ENCODE measurements around the gene PHF11.

PHF11 gene

DNA sequence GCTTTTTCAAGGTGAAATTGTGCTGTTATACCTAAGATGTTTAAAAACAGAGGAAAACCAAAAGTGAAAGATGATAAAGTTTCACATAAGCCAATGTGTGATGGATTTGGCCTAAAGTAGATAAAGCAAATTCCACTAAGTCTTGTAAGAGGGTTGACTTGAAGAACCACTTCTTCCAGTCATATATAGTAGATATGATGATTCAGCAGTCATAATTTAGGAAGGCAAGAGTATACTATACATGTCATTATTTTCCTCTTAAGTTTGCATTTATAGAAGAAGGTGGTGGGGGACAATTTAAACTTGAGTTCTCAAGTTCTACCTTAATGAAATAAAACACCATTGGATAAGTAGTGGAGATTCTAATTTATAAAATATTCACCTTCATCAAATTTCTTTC is 37.3 kb downstream of the PHF11 start:
- DNase-seq (ENCODE audit: low read depth, low spot score): no peak
- Histone ChIP-seq H3K9ac (ENCODE audit: insufficient read length) (no peak overlapping the region), H3K36me3 (ENCODE audit: insufficient read depth, low read length) (peaks cover 6% of the 10 kb centered on the region; the same call in 1 of the 2 replicates), H3K27ac (no peak overlapping the region), H3K9me3 (ENCODE audit: low read depth, low read length) (no peaks in the 10 kb centered on the region), H3K4me3 (no peak overlapping the region)
- TF ChIP-seq FOXP2 (optimal IDR thresholded peaks at IDR 0.05; ENCODE audit: control extremely low read depth, extremely low read length, insufficient read depth) (no peak), POLR2AphosphoS5 (IDR thresholded peaks at IDR 0.05; ENCODE audit: borderline replicate concordance, low read depth, low read length) (no peak), EZH2 (IDR thresholded peaks at IDR 0.05) (no peak)

DNA sequence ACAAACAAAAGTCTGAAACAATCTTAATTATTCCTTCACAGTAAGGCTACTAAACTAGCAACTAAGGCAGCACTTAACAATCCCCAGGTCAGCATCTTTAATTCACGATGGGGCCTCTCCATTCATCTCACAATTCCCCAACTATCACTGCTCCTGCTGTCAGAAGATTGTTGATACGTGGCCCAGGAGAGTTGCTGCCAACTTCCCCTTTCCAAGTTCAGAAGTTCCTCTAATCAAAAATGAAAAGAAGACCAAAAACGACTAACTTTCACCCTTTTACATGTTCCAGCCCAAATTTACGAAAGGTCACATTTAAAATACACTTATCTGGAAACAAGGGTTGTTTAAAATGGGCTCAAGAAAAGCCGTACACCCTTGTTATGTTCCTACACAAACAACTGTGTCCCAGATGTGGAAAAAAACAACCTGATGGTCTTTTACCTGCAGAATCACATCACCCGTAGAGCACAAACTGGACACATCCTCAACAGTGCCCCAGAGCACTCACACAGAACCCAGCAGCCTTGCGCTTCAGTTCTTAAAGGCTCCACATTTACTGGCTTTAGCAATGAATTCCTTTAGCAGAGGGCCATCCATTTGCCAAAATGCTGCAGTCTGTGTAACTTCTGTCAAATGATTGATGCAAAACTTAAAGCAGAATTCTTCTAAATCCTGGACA is 38.0 kb downstream of the PHF11 start:
- no peak for DNase-seq (ENCODE audit: low read depth, low spot score)
- no peak for TF ChIP-seq EZH2 (IDR thresholded peaks at IDR 0.05)
- no peak for TF ChIP-seq POLR2AphosphoS5 (IDR thresholded peaks at IDR 0.05; ENCODE audit: borderline replicate concordance, low read depth, low read length)
- no peak for TF ChIP-seq FOXP2 (optimal IDR thresholded peaks at IDR 0.05; ENCODE audit: control extremely low read depth, extremely low read length, insufficient read depth)
- no peak overlapping the region for H3K9ac ChIP-seq (ENCODE audit: insufficient read length)

DNA sequence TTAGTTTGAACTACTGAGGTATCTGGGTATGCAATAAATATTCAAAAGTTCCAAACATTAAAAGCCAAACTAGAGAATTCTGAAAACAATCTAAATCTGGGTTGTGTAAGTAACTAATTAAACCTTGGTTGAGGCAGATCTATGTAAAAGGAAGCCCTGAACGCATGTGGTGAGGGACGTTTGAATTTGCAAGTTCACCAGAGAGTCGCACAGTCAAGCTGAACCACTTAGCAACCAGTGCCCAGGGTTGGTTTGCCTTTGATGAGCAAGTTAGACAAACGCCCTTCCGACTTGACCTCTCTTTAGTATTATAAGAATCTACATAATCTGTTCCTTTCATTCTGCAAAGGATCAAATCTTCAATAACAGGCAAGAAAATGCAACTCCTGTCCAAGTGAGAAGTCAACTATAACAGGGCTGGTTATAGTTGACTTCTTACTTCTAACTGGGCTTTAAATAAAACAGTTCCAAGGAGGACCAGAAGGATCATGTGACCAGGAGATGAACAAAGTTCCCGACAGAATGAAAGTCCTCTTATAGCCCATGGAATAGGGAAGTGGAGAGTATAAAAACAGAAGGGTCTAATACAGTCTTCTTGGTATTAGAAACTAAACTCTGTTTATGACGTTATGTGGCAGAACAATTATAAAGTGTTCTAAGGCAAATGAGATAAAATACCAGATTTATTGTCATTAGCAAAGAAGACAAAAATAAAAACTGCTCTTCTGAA is 40.6 kb downstream of the PHF11 start:
- Histone ChIP-seq H3K9ac (ENCODE audit: insufficient read length) (no peak overlapping the region), H3K36me3 (ENCODE audit: insufficient read depth, low read length) (peaks cover 20% of the 10 kb centered on the region), H3K9me3 (ENCODE audit: low read depth, low read length) (no peaks in the 10 kb centered on the region), H3K4me3 (no peak overlapping the region), H3K27ac (no peak overlapping the region)
- DNase-seq (ENCODE audit: low read depth, low spot score): no peak
- no peak for TF ChIP-seq POLR2AphosphoS5 (IDR thresholded peaks at IDR 0.05; ENCODE audit: borderline replicate concordance, low read depth, low read length)
- no peak for TF ChIP-seq EZH2 (IDR thresholded peaks at IDR 0.05)
- TF ChIP-seq FOXP2 (optimal IDR thresholded peaks at IDR 0.05; ENCODE audit: control extremely low read depth, extremely low read length, insufficient read depth): no peak

More for the DNA sequence above, 38.0 kb downstream of the PHF11 start:
- Histone ChIP-seq H3K27ac (no peak overlapping the region), H3K4me3 (no peak overlapping the region), H3K36me3 (ENCODE audit: insufficient read depth, low read length) (peaks cover 6% of the 10 kb centered on the region; the same call in 1 of the 2 replicates), H3K9me3 (ENCODE audit: low read depth, low read length) (no peaks in the 10 kb centered on the region)

DNA sequence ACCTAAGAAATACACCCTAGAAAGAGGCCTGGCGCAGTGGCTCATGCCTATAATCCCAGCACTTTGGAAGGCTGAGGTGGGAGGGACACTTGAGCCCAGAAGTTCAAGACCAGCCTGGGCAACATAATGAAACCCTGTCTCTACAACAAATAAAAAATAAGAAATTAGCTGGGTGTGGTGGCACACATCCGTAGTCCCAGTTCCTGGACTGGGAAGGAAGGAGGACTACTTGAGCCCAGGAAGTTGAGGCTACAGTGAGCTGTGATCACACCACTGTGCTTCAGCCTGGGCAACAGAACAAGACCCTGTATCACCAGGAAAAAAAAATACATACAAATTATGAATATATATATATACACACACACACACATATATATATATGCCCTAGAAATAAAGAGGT is 42.7 kb downstream of the PHF11 start:
- peaks cover 25% of the 10 kb centered on the region for H3K36me3 ChIP-seq (ENCODE audit: insufficient read depth, low read length)
- no peak overlapping the region for H3K27ac ChIP-seq
- no peak for DNase-seq (ENCODE audit: low read depth, low spot score)
- TF ChIP-seq FOXP2 (optimal IDR thresholded peaks at IDR 0.05; ENCODE audit: control extremely low read depth, extremely low read length, insufficient read depth): no peak
- TF ChIP-seq EZH2 (IDR thresholded peaks at IDR 0.05): no peak
- TF ChIP-seq POLR2AphosphoS5 (IDR thresholded peaks at IDR 0.05; ENCODE audit: borderline replicate concordance, low read depth, low read length): no peak
- no peak overlapping the region for H3K4me3 ChIP-seq
- no peaks in the 10 kb centered on the region for H3K9me3 ChIP-seq (ENCODE audit: low read depth, low read length)
- H3K9ac ChIP-seq (ENCODE audit: insufficient read length): no peak overlapping the region

DNA sequence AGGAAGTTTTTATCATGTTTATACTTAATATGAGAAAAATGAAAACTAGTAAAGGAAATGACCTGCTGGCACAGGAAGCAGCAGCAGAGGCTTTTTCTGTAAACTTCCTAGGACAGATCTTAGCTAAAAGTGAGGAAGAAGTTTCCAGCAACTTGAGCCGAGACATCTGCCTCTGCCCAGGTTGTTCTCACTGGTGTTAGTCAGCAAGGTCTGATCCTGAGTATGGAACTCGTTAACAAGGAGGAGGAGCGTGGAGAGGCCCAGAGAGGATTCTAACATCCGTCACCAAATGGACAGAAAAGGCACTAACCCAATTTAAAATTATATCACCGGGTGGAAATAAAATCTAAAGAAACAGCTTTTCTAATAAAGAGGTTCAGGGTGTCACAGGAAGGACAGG is 43.6 kb downstream of the PHF11 start:
- H3K9ac ChIP-seq (ENCODE audit: insufficient read length): no peak overlapping the region
- no peak overlapping the region for H3K27ac ChIP-seq
- TF ChIP-seq EZH2 (IDR thresholded peaks at IDR 0.05) (no peak), FOXP2 (optimal IDR thresholded peaks at IDR 0.05; ENCODE audit: control extremely low read depth, extremely low read length, insufficient read depth) (no peak), POLR2AphosphoS5 (IDR thresholded peaks at IDR 0.05; ENCODE audit: borderline replicate concordance, low read depth, low read length) (no peak)
- no peak for DNase-seq (ENCODE audit: low read depth, low spot score)
- no peak overlapping the region for H3K4me3 ChIP-seq
- H3K36me3 ChIP-seq (ENCODE audit: insufficient read depth, low read length): peaks cover 19% of the 10 kb centered on the region
- no peaks in the 10 kb centered on the region for H3K9me3 ChIP-seq (ENCODE audit: low read depth, low read length)

DNA sequence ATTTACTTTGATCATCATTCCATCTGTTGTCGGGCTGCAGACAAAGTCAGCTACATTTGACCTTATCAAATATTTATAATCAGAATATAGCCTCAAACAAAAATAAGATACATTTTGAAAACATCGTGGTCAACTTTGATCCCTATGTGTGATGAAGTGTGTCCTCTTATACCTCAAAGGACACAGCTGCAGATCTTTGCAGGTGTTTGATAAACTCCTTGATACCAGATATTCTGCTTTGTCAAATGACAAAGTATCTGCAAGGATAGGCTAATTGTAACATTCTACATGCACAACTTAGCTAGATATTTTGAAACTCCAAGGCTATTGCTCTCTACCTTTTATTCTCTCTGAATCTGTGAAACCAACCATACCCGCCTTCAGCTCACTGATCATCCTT is 44.0 kb downstream of the PHF11 start:
- peaks cover 23% of the 10 kb centered on the region for H3K36me3 ChIP-seq (ENCODE audit: insufficient read depth, low read length)
- H3K27ac ChIP-seq: no peak overlapping the region
- H3K9me3 ChIP-seq (ENCODE audit: low read depth, low read length): no peaks in the 10 kb centered on the region
- H3K4me3 ChIP-seq: no peak overlapping the region
- TF ChIP-seq FOXP2 (optimal IDR thresholded peaks at IDR 0.05; ENCODE audit: control extremely low read depth, extremely low read length, insufficient read depth) (no peak), POLR2AphosphoS5 (IDR thresholded peaks at IDR 0.05; ENCODE audit: borderline replicate concordance, low read depth, low read length) (no peak), EZH2 (IDR thresholded peaks at IDR 0.05) (no peak)
- no peak for DNase-seq (ENCODE audit: low read depth, low spot score)
- H3K9ac ChIP-seq (ENCODE audit: insufficient read length): no peak overlapping the region

DNA sequence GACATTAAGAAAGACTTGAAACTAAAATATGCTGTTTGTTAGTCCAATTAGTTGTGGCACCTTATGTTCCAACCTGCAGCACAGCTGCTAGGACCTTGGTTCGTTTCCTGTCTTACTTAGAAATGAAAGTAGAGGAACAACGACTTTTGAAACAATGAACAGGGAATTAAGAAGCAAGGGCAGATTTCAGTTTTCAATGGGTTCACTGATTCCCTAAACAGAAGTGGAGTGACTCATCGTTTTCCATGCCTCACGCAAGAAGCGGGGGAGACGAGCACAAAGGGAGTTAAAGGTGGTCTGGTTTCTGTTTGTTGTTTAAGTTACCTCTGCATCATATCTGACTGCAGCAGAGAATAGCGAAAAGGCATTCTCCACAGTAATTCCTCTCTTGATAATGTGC is 44.8 kb downstream of the PHF11 start:
- TF ChIP-seq POLR2AphosphoS5 (IDR thresholded peaks at IDR 0.05; ENCODE audit: borderline replicate concordance, low read depth, low read length) (no peak), EZH2 (IDR thresholded peaks at IDR 0.05) (no peak), FOXP2 (optimal IDR thresholded peaks at IDR 0.05; ENCODE audit: control extremely low read depth, extremely low read length, insufficient read depth) (no peak)
- H3K4me3 ChIP-seq: no peak overlapping the region
- DNase-seq (ENCODE audit: low read depth, low spot score): no peak
- no peak overlapping the region for H3K27ac ChIP-seq
- peaks cover 23% of the 10 kb centered on the region for H3K36me3 ChIP-seq (ENCODE audit: insufficient read depth, low read length)
- no peaks in the 10 kb centered on the region for H3K9me3 ChIP-seq (ENCODE audit: low read depth, low read length)
- no peak overlapping the region for H3K9ac ChIP-seq (ENCODE audit: insufficient read length)

DNA sequence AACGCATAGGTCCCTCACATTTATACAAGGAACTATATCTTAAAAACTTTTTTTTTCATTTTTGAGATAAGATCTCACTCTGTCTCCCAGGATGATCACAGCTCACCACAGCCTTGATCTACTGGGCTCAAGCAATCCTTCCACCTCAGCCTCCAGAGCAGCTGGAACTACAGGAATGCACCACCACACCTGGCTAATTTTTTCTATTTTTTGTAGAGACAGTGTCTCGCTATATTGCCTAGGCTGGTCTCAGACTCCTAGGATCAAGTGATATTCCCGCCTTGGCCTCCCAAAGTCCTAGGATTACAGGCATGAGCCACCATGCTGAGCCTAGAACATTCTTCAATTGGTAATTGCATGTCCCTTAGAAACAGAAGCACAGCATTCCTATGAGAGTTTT is 47.9 kb downstream of the PHF11 start:
- DNase-seq (ENCODE audit: low read depth, low spot score): no peak
- Histone ChIP-seq H3K9ac (ENCODE audit: insufficient read length) (no peak overlapping the region), H3K9me3 (ENCODE audit: low read depth, low read length) (no peaks in the 10 kb centered on the region), H3K4me3 (no peak overlapping the region), H3K36me3 (ENCODE audit: insufficient read depth, low read length) (peaks cover 26% of the 10 kb centered on the region), H3K27ac (no peak overlapping the region)
- TF ChIP-seq FOXP2 (optimal IDR thresholded peaks at IDR 0.05; ENCODE audit: control extremely low read depth, extremely low read length, insufficient read depth) (no peak), EZH2 (IDR thresholded peaks at IDR 0.05) (no peak), POLR2AphosphoS5 (IDR thresholded peaks at IDR 0.05; ENCODE audit: borderline replicate concordance, low read depth, low read length) (no peak)

Measured in SK-N-MC (cell line).